Stimulated activated CD4-positive, alpha-beta T cell treated with anti-CD3 and anti-CD28 coated beads, Interleukin-15, amount 100 ng/mL, for 24 hours (primary cell): ENCODE data around the gene IMPDH1.
A peak's percentile ranks its signal among the peaks of the same experiment; 100 is the strongest.

ENCODE experiments used
- DNase-seq: peaks from one replicate; pipeline ENCODE4 v3.0.0-alpha.2; 2020

IMPDH1 gene

DNA sequence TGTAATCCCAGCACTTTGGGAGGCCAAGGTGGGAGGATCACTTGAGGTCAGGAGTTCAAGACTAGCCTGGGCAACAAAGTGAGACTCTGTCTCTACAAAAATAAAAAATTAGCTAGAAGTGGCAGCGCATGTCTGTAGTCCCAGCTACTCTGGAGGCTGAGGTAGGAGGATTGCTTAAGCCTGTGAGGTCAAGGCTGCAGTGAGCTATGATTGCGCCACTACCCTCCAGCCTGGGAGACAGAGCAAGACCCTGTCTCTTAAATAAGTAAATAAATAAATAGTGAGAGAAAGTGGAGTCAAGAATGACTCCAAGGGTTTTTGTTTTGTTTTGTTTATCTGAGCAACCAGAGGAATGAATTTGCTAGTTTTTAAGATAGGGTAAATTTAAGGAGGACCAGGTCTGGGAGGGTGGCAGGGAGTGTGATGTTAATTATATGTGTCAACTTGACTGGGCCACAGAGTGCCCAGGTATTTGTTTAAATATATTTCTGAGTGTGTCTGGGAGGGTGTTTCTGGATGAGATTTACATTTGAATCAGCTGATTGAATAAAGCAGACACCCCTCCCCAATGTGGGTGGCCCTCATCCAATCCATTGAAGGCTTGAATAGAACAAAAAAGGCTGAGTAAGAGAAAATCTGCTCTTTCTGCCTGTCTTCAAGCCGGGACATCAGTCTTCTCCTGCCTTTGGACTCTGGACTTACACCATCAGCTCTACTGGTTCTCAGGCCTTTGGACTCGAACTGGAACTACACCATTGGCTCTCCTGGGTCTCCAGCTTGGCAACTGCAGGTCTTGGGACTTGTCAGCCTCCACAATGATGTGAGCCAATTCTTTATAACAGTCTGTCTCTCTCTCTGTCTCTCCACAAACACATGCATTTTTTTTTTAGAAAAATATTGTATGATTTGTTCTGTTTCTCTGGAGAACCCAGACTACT, 23.5 kb downstream of the IMPDH1 start:
- no peak for DNase-seq

DNA sequence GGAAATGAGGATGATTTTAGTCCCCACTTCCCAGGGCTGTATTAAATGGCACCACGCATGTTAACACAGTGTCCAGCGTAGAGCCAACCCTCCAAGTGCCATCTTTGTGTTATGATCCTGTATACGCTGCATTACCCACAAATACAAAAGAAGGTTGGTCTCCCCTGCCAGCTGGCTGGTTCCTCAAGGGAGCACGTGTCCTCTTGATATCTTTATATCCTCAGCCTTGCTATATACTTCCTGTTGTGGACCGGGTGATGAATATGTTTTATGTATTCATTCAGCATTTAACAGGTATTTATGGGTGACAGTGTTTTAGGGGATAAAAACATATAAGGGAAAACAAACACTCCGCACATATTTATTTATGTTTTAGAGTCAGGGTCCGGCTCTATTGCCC, 25.1 kb downstream of the IMPDH1 start:
- DNase-seq = no peak

DNA sequence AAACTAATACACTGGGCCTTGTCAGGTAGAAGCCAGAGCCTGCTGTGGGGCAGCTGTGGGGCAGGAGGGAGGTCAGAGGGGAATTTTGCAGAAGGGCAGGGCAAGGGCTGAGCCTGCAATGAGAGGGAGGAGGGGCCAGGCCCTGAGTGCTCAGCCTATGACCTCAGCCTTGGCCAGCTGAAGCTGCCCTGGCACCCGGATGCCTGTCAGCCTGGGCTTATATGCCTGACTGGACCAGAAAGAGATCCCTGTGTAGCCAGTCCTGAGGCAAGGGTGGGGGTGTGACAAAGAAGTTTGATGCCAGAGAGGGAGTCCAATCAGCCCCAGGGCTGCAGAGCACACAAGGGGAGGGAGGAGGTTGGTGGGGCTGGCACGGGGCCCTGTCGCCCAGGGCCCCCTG, 26.0 kb downstream of the IMPDH1 start:
- DNase-seq = no peak

DNA sequence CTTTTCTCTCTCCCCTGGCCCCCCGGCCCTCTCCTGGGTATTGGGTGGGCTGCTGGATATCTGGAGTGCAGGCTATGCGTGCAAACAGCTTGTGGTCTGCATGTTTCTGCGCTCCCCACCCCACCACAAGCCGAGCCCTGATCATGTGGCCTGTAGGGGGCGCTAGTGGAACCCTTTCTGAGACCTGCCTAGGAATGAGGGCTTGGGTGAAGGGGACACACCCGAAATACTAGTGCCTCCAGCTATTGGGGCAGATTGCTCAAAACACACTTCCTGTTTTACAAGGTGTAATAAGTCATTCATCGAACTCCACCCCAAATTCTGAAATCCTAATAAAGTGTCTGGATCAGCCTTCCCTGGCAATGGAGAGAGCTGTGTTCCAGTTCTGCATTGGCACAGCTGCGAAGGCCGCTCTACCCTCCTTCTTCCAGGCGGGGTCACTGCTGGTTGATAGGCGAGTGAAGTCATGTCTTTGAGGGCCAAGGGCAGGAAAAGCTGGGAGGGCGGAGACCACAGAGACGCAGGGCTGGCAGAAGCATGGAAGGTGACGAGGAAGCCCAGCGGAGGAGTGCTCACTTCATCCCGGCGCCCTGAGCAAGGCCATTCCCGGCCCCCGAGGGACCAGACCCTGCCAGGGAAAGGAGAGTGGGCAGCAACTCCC, 28.5 kb downstream of the IMPDH1 start:
- DNase-seq = peak; percentile 63

GRCh38 chr7:128380483-128381106, 29.2 kb downstream of the IMPDH1 start:
- DNase-seq = no peak

DNA sequence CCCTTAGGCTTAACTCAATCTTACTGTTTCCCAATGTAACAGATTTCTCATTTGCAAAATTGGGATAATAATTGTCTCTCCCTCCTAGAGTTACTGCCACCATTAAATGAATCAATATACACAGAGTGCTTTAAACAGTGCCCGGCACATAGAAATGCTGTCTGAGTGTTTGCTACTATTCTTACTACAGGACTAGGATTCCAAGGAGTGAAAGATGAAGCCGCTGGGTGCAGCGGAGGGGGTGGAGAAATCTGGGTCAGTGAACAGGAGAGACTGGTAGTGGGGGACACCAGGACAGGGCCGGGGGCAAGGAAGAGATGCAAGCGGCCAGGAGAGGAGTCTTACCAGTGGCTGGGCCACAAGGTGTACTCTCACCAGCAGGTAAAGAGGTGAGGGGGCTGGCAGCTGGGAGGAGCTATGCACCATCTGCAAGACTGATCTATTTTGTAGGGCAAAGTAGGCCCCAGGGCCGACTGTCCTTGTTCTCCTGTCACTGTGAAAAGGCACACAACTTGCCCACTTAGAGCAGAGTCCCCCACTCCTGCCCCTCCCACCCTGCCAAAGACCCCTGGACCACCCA, 29.8 kb downstream of the IMPDH1 start:
- DNase-seq = no peak

DNA sequence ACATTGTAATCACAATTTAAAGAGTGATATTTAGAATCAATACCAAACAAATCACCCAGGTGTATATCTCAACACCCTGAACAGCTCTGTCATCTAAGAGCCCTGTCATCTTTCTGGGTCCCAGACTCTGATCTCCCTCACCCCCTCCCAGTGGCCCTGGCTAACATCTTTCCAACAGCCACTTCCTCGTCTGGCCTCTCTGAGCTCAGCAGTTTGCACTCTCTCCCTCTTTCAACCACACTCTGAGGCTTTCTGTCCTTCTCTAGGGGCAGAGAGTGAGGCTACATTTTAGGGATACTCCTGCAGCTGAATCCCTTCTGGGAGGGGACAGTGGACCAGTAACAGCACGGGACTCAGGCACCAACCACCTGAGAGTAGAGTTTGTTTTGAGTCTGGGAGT, 31.1 kb downstream of the IMPDH1 start:
- no peak for DNase-seq

- no peak for DNase-seq
Measured at GRCh38 chr7:128376077-128376476, 33.7 kb downstream of the IMPDH1 start.

GRCh38 chr7:128374041-128374440, 35.7 kb downstream of the IMPDH1 start:
- DNase-seq = no peak

DNA sequence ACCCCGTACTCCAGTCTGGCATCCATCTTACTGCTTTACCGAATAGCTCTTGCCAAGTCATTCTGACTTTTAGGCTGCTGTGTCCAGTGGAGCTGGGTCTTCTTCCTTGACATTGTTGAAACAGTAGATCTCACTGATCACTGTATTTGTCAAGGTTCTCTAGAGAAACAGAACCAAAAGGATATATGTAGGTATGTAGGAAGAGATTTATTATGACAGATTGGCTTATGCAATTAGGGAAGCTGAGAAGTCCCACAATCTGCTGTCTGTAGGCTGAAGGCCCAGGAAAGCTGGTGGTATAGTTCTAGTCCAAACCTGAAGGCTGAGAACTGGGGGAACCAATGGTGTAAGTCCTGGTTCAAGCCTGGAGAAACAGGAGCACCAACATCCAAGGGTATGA, 36.2 kb downstream of the IMPDH1 start:
- no peak for DNase-seq

DNA sequence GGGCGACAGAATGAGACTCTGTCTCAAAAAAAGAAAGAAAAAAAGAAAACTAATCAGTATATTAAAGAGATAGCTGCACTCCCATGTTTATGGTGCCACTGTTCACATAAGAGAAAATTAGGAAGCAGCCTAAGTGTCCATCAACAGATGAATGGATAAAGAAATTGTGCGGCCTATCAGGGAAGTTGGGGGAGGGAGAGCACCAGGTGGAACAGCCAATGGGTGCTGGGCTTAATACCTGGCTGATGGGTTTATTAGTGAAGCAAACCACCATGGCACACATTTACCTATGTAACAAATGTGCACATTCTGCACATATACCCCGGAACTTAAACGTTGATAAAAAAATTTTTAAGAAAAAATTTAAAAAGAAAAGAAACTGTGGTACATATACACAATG, 39.3 kb downstream of the IMPDH1 start:
- no peak for DNase-seq

DNA sequence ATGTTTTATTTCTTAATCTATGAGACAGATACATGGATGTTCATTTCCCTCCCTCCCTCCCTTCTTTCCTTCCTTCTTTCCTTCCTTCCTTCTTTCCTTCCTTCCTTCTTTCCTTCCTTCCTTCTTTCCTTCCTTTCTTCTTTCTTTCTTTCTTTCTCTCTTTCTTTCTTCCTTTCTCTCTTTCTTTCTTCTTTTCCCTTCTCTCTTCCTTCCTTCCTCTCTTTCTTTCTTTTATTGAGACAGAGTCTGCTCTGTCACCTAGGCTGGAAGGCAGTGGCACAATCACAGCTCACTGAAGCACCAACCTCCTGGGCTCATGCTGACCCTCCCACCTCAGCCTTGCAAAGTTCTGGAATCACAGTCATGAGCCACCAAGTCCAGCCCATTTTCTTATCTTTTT, 42.8 kb downstream of the IMPDH1 start:
- DNase-seq = no peak

DNA sequence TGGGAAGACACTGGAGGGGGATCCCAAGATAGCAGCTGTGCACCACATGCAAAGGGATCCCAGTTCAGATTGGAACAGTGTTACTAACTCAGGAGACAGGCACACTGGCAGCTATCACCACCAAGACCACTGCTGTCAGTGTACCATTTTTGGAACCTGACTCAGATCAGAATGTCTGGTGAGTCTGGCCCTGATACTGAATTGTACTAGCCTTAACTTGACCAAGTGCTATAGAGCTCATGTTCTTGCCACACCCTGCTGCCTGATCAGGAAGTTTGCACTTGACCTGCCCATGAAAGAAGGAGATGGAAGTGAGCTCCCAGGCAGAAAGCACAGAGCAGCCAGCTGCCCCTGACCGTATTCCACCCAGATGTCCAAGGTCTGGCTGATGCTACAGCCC, 43.5 kb downstream of the IMPDH1 start:
- DNase-seq = no peak

DNA sequence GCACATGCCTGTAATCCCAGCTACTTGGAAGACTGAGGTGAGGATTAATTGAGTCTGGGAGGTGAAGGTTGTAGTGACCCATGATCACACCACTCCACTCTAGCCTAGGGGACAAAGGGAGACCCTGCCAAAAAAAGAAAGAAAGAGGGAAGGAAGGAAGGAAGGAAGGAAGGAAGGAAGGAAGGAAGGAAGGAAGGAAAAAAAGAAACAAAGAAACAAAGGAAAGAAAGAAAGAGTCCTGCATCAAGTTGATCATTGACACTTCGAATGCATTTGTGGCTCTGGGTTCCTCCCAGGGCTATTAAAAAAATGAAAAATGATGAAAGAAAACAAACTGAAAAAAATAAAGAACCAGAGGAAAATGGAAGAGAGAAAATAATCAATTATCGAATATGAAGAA, 44.4 kb downstream of the IMPDH1 start:
- no peak for DNase-seq

DNA sequence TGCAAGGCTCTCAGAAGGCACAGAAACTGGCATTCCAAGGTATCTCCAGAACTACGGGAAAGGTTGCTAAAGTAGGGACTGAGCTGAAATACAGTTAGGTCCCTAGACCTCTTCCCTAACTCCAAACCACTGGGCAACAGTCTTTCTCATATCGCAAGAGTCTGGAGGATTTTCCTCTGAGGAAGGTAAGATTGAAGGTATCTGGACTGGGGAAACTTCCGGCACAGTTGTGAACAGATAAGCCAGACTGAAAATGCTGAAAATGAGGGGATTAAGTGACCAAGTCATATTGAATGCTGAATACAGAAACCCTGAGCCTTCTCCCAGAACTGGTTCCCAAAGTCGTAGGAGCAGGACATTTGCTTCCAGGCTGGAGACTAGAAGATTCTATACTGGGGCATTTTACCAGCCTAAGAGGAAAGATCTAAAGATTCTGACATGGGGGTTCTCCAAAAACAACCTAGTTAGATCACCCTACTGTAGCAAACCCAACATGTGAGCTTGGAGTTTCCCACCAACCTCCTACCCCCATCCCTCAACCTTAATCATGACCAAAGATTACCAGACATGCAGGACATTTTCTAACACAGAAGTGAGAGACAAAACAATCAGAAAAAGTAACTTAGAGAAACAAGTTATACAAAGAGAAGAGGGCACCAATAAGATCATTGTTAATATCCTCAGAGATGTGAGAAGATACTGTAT, 45.5 kb downstream of the IMPDH1 start:
- no peak for DNase-seq

DNA sequence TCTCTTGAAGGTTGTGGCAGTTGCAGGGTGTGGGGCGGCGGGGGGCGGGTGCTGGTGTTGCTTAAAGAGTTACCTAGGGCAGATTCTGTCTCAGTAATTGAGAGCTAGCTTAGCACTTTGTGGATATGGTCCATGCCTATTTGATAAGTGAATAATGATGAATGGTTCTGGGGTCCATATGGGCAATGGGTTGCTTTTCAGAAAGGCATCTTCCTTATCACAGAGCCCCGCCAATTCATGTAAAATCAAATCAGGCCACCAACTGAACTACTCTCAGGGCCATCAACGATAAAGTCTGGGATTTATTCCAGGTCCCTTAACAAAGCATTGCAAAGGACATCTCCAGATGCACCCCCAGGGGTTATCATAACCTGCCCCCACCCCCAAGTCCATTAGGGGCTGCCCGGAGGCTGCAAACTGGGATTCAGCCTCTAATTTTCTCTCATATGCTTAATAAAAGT, 46.5 kb downstream of the IMPDH1 start:
- DNase-seq = no peak

- no peak for DNase-seq
Measured at GRCh38 chr7:128362670-128363069, 47.1 kb downstream of the IMPDH1 start.

GRCh38 chr7:128361411-128362379, 48.1 kb downstream of the IMPDH1 start, which contains the start of gene PRRT4:
TSS of gene PRRT4 (minus strand) at chr7:128361690.
- peak; percentile 59 for DNase-seq

DNA sequence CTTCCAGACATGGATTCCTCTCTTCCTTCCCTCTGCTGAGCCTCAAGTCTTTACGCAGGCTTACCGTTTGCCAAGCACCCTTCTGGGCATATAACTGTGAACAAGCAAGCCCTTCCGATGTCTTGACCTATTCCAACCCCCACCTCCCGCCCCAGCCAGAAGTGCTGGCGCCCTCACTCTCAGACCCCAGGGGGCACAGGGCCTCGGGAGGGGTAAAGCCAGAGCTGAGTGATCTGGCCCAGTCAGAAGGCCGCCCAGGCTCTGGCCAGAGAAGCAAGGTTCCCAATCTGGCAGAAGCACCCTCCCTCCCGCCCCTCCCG, 49.5 kb downstream of the IMPDH1 start:
- no peak for DNase-seq

GRCh38 chr7:128359939-128360338, 49.8 kb downstream of the IMPDH1 start:
- no peak for DNase-seq

GRCh38 chr7:128359336-128359735, 50.4 kb downstream of the IMPDH1 start:
- no peak for DNase-seq

DNA sequence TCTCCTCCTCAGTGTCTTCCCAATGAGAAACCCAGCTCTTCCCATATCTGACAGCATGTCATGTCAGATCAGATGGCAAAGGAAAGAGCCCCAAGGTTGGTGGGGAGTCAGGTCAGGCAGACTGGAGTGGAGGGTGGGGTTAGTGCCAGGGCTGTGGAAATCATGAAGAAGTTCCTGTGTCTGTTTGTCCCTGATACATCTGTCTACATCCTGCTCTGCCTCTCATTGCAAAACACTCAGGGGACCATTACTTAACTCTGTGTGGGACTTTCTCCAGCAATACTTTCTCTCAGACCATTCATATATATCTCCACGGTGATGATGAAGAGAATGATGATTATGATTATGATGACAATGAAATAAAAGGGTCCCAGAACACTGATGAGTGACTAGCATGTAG, 51.5 kb downstream of the IMPDH1 start:
- DNase-seq = no peak
